Measurements from ENCODE around the gene COA7. TPM values are rescaled to one million over a fixed set of nuclear protein-coding genes. Genes with fewer than 3 reads are reported as not detected.

Gene COA7
- total and polyA plus RNA-seq, 10 of the 15 experiments (the other 5 are each of a cell fraction or from before 2014, with no cell fraction given): 7.5 to 20.2 (median 15.4) TPM

- no peak for TF ChIP-seq REST (IDR thresholded peaks at IDR 0.05; ENCODE audit: low read depth, low read length)
- no peak for TF ChIP-seq EED (IDR thresholded peaks at IDR 0.05; ENCODE audit: low read depth)
- TF ChIP-seq CHD2 (IDR thresholded peaks at IDR 0.05; ENCODE audit: borderline replicate concordance, low read depth, low read length): peak; percentile 72
- TF ChIP-seq HDGF (IDR thresholded peaks at IDR 0.05): peak; percentile 73; the same call in 1 of the 2 replicates
- TF ChIP-seq PBX3 (IDR thresholded peaks at IDR 0.05; ENCODE audit: insufficient replicate concordance, low read depth, low read length): peak; percentile 27
- peak; percentile 89 for TF ChIP-seq SP1 (IDR thresholded peaks at IDR 0.05; ENCODE audit: low read depth, low read length)
- TF ChIP-seq SIN3A (IDR thresholded peaks at IDR 0.05; ENCODE audit: low read depth, low read length): no peak
- no peak for TF ChIP-seq BRCA1 (IDR thresholded peaks at IDR 0.05; ENCODE audit: low read depth, low read length)
- no peak for TF ChIP-seq BACH1 (IDR thresholded peaks at IDR 0.05; ENCODE audit: borderline replicate concordance)
- no peak for TF ChIP-seq BCL3 (IDR thresholded peaks at IDR 0.05; ENCODE audit: borderline replicate concordance, insufficient read depth, low read depth, low read length, poor library complexity, severe bottlenecking)
- TF ChIP-seq ZBTB40 (IDR thresholded peaks at IDR 0.05; ENCODE audit: borderline replicate concordance): no peak
- TF ChIP-seq RUNX3 (IDR thresholded peaks at IDR 0.05; ENCODE audit: low read length): peak; percentile 48
- no peak for TF ChIP-seq E2F4 (IDR thresholded peaks at IDR 0.05; ENCODE audit: low read depth, low read length)
- TF ChIP-seq IKZF1 (conservative IDR thresholded peaks at IDR 0.05): peak; percentile 53; the same call in 1 of the 2 replicates
- no peak for TF ChIP-seq SRF (IDR thresholded peaks at IDR 0.05; ENCODE audit: low read depth in 2 of 2, low read length in 2 of 2)
Observed at GRCh38 chr1:52702886-52703787, 5.0 kb upstream of the COA7 start (continued).
